IPS DF 19.7 (cell line): ENCODE results near the gene FRS3.

Source experiments
- DNase-seq: peaks from one replicate; pipeline ENCODE4 v3.0.0-alpha.2; 2013; ENCODE audit warnings: low read depth, low spot score

Gene FRS3

GRCh38 chr6:41728073-41728936 lies 51.4 kb downstream of the FRS3 start:
- no peak for DNase-seq

- no peak for DNase-seq
Observed at GRCh38 chr6:41727705-41728072, 52.0 kb downstream of the FRS3 start.

GRCh38 chr6:41726876-41727275 lies 52.8 kb downstream of the FRS3 start:
- no peak for DNase-seq

GRCh38 chr6:41724586-41725501 lies 54.9 kb downstream of the FRS3 start:
- no peak for DNase-seq

- DNase-seq, result no peak
Observed at GRCh38 chr6:41724228-41724580, 55.5 kb downstream of the FRS3 start.

GRCh38 chr6:41723530-41724227 lies 56.0 kb downstream of the FRS3 start:
- no peak for DNase-seq

- DNase-seq, result no peak
Observed at GRCh38 chr6:41722969-41723529, 56.7 kb downstream of the FRS3 start.

GRCh38 chr6:41721414-41721813 lies 58.3 kb downstream of the FRS3 start:
- no peak for DNase-seq

GRCh38 chr6:41720783-41721182 lies 58.9 kb downstream of the FRS3 start:
- DNase-seq, result no peak

- DNase-seq, result no peak
Observed at GRCh38 chr6:41720262-41720620, 59.5 kb downstream of the FRS3 start.
